ENCODE measurements around the gene AMOTL2. TPM values are rescaled to one million over a fixed set of nuclear protein-coding genes. Genes with fewer than 3 reads are reported as not detected.

The AMOTL2 gene
- polyA plus RNA-seq, 1 of the 3 experiments (the other 2 are of a cell fraction): 185 TPM

GRCh38 chr3:134338201-134338512 is 36.1 kb downstream of the AMOTL2 start:
- no peaks in the 10 kb centered on the region for H3K27me3 ChIP-seq (ENCODE audit: insufficient read depth)
- H4K20me1 ChIP-seq (ENCODE audit: insufficient read depth): no peaks in the 10 kb centered on the region
- no peak overlapping the region for H2AFZ ChIP-seq (ENCODE audit: low read depth)
- ChIA-PET POLR2A (no interaction called here), CTCF (interaction anchor here (0.6 kb wide), 1 partner anchor 18 kb away, joined by 3 read pairs; no protein-coding TSS in a partner anchor)
- H3K9ac ChIP-seq: no peak overlapping the region
- TF ChIP-seq FOSL2 (IDR thresholded peaks at IDR 0.05; ENCODE audit: borderline replicate concordance, low read depth) (no peak), POLR2AphosphoS5 (IDR thresholded peaks at IDR 0.05; ENCODE audit: low read depth, low read length) (no peak), SMC3 (IDR thresholded peaks at IDR 0.05; ENCODE audit: low read depth, low read length) (no peak), YY1 (IDR thresholded peaks at IDR 0.05; ENCODE audit: low read depth) (no peak), RCOR1 (IDR thresholded peaks at IDR 0.05; ENCODE audit: low read length) (no peak), ELF1 (IDR thresholded peaks at IDR 0.05) (no peak), NRF1 (IDR thresholded peaks at IDR 0.05; ENCODE audit: low read depth, low read length) (no peak), MXI1 (IDR thresholded peaks at IDR 0.05; ENCODE audit: low read depth, low read length) (no peak), GABPA (IDR thresholded peaks at IDR 0.05; ENCODE audit: low read depth) (no peak), GATA2 (CRISPR knock-in tag; IDR thresholded peaks at IDR 0.05) (no peak), CHD2 (IDR thresholded peaks at IDR 0.05; ENCODE audit: low read length, partially characterized antibody) (no peak), EP300 (IDR thresholded peaks at IDR 0.05; ENCODE audit: borderline replicate concordance in 1 of 2, low read depth in 1 of 2, low read length in 1 of 2) (no peak), SIN3A (IDR thresholded peaks at IDR 0.05; ENCODE audit: borderline replicate concordance, low read depth, low read length) (no peak), RAD21 (IDR thresholded peaks at IDR 0.05; ENCODE audit: low read length) (no peak), CTCF (IDR thresholded peaks at IDR 0.05) (no peak), FOXM1 (IDR thresholded peaks at IDR 0.05; ENCODE audit: low read depth) (no peak)
- H3K4me1 ChIP-seq (ENCODE audit: control insufficient read depth in 1 of 2, insufficient read depth in 2 of 2, low read depth in 1 of 2, low read length in 1 of 2): peaks cover 3 to 34% of the 10 kb centered on the region in 2 experiments; a peak in 3 of 4 replicates
- no peaks in the 10 kb centered on the region for H3K79me2 ChIP-seq (ENCODE audit: insufficient read depth)
- no peaks in the 10 kb centered on the region for H3K9me2 ChIP-seq
- WGBS (ENCODE audit: low lambda C conversion rate): 83% methylated on average over 1 of the region's 2 CpGs
- no peaks in the 10 kb centered on the region for H3K36me3 ChIP-seq (replicated peaks in 1 of 2; ENCODE audit: control insufficient read depth in 1 of 2, insufficient read depth in 2 of 2, low read length in 1 of 2)
- H3K27ac ChIP-seq (ENCODE audit: low read depth in 2 of 2, low read length in 1 of 2): no peak overlapping the region
- H3K4me3 ChIP-seq (ENCODE audit: low read depth in 2 of 2, low read length in 1 of 2): no peak overlapping the region
- no peak overlapping the region for H3K4me2 ChIP-seq
- DNase-seq: no peak
- no peaks in the 10 kb centered on the region for H3F3A ChIP-seq (replicated peaks; ENCODE audit: insufficient read depth)
- no peaks in the 10 kb centered on the region for H3K9me3 ChIP-seq

DNA sequence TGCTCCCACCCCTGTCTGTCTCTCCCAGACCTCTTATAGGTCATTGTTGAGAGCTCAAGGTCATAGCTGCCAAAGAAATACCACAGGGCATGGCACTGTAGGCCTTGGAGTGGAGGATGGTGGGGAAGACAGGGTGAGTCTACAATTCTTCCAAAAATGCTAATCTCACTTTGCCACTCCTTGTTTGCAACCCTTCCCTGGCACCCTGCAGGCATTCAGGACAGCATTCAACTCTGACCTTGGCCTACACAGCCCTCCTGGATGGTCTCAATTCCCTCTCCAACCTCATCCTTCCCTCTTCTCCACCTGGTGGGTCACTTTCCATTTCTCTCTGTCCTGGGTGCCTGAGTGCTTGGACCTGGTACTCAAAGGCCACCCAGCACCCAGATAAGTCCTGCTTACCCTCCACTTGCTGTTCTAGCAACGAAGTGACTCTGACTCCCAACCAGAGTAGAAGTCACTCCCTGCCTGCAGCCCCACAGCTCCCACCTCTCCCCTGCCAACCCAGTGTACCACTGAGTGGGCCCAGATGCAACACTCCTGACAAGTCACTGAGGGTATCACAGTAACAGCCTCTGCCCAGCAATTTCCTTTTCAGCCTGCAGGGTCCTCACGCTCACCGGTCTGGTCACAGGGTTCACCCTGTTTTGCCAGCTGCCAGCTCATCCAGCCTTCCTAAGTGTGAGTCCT is 36.6 kb downstream of the AMOTL2 start:
- ChIA-PET POLR2A (no interaction called here), CTCF (interaction anchor here (0.6 to 1.0 kb wide), 2 partner anchors 19 to 21 kb away, joined by 3 to 5 read pairs; no protein-coding TSS in a partner anchor)
- Histone ChIP-seq H3K9ac (no peak overlapping the region), H2AFZ (ENCODE audit: low read depth) (no peak overlapping the region), H3K9me3 (no peaks in the 10 kb centered on the region), H3K4me3 (ENCODE audit: low read depth in 2 of 2, low read length in 1 of 2) (no peak overlapping the region), H3K27ac (ENCODE audit: low read depth in 2 of 2, low read length in 1 of 2) (no peak overlapping the region), H3K9me2 (no peaks in the 10 kb centered on the region), H3K36me3 (replicated peaks in 1 of 2; ENCODE audit: control insufficient read depth in 1 of 2, insufficient read depth in 2 of 2, low read length in 1 of 2) (no peaks in the 10 kb centered on the region), H3F3A (replicated peaks; ENCODE audit: insufficient read depth) (no peaks in the 10 kb centered on the region), H3K4me2 (no peak overlapping the region), H3K79me2 (ENCODE audit: insufficient read depth) (no peaks in the 10 kb centered on the region), H3K27me3 (ENCODE audit: insufficient read depth) (no peaks in the 10 kb centered on the region), H3K4me1 (ENCODE audit: control insufficient read depth in 1 of 2, insufficient read depth in 2 of 2, low read depth in 1 of 2, low read length in 1 of 2) (peaks cover 3 to 37% of the 10 kb centered on the region in 2 experiments; a peak in 3 of 4 replicates), H4K20me1 (ENCODE audit: insufficient read depth) (no peaks in the 10 kb centered on the region)
- TF ChIP-seq NRF1 (IDR thresholded peaks at IDR 0.05; ENCODE audit: low read depth, low read length) (no peak), SMC3 (IDR thresholded peaks at IDR 0.05; ENCODE audit: low read depth, low read length) (no peak), CHD2 (IDR thresholded peaks at IDR 0.05; ENCODE audit: low read length, partially characterized antibody) (no peak), TAF1 (IDR thresholded peaks at IDR 0.05; ENCODE audit: borderline replicate concordance, low read depth, low read length) (no peak)
- DNase-seq: no peak
- 75% methylated on average over 1 of the region's 3 CpGs for WGBS (ENCODE audit: low lambda C conversion rate)

Measured in SK-N-SH (cell line).